Rectal smooth muscle tissue (tissue), 1 donor: ENCODE results near the gene STK36.

ENCODE experiments used
- H3K27ac ChIP-seq: one replicate; pipeline ENCODE4 v1.7.0; 2013; ENCODE audit warnings: low read depth, low read length, inconsistent platforms
- H3K27me3 ChIP-seq: one replicate; pipeline ENCODE4 v1.7.0; 2013; ENCODE audit warnings: low read length; ENCODE audit not compliant: control insufficient read depth, insufficient read depth
- H3K36me3 ChIP-seq: one replicate; pipeline ENCODE4 v1.7.0; 2013; ENCODE audit warnings: low read length; ENCODE audit not compliant: control insufficient read depth, insufficient read depth
- H3K4me1 ChIP-seq: one replicate; pipeline ENCODE4 v1.7.0; 2013; ENCODE audit warnings: low read length; ENCODE audit not compliant: control insufficient read depth, insufficient read depth
- H3K4me3 ChIP-seq: one replicate; pipeline ENCODE4 v1.7.0; 2013; ENCODE audit warnings: low read length
- H3K9ac ChIP-seq: one replicate; pipeline ENCODE4 v1.7.0; 2013; ENCODE audit warnings: low read length

The STK36 gene

DNA sequence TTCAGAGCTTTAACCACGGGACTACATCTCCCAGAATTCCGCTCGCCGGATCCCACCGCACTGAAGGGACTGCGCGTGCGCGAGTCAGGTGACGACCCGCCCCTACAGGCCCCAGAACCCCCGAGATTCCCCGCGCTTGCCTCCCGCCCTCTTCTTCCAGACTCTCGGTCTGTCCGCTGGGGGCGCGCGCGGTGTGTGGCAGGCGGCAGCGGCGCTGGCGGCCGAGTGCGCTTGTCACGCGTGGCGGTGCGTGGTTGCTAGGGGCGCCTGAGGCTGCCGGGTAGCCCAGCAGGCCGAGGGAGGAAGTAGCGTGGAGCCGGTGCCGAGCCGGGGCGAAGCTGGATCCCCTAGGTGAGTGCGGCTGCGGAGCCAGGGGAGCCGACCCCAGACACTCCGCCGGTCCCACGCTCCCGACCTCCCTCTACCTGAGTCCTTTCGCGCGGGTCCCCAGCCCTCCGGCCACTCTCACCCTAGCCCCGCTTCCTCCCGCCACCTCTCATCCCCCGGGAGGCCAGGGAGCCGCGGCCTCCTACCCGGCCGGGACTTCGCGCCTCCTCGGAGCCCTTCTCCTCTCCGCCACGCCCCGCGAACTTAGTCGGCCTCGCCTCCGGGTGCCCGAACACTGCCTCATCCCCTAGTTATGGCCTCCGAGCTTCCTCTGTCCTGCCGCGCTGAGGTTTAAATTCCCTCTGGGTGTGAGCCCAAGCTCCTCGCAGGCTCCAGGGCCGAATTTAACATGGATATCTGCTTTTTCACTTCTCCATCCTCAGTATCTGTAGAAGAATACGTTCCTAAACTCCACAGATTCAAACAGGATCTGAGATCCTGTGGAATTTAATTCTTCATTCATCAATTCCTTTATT, 39.0 kb downstream of the STK36 start, which contains the start of gene TTLL4:
Gene TTLL4 (plus strand): TSS at position 149 of the 863 bp plus-strand sequence. CDS start 26,842 bp downstream, outside the sequence.
- Histone ChIP-seq H3K4me1 (no peaks in the 10 kb centered on the region), H3K27me3 (no peaks in the 10 kb centered on the region), H3K27ac (peak within 1 kb of the TSS; percentile 80), H3K9ac (peak within 1 kb of the TSS; percentile 51), H3K4me3 (peak within 1 kb of the TSS; percentile 90), H3K36me3 (no peaks in the 10 kb centered on the region)

DNA sequence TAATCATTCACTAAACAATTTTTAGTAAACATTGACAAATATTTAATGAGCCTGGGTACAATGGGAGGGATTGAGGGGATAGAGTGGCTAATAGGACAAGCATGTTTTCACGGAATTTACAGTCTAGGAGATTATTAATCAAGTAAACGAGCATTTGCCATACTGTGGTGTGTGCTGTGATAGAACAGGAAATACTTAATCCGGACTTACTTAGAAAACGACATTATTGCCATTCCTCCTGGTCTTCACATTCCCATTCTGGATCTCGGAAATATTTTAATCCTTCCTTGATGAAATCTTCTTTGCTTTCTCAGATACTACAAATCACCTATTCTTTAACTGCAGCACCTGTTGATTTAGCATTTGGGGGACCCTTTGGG, 39.7 kb downstream of the STK36 start:
- no peaks in the 10 kb centered on the region for H3K27me3 ChIP-seq
- H3K4me1 ChIP-seq, result no peaks in the 10 kb centered on the region
- H3K27ac ChIP-seq, result peak overlapping the region; percentile 80
- H3K36me3 ChIP-seq, result no peaks in the 10 kb centered on the region
- peak overlapping the region; percentile 90 for H3K4me3 ChIP-seq
- no peak overlapping the region for H3K9ac ChIP-seq

DNA sequence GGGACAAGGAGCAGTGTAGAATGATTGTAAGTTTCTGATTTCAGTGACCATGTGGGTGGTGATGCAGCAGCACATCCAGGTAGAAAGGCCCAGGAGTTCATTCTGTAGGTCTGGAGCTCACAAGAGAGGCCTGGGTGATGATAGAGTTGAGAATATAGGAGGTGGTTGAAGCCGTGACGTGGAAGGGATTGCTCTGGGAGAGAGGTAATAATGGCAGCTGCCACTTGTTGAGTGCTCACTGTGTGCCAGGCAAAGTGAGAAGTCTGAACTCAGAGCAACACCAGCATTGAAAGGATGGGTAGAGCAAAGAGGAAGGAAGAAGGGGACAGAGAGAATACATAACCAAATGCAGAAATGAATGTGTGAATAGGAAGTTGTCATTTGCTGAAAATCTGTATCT, 42.0 kb downstream of the STK36 start:
- Histone ChIP-seq H3K27ac (no peak overlapping the region), H3K9ac (no peak overlapping the region), H3K4me3 (no peak overlapping the region), H3K27me3 (no peaks in the 10 kb centered on the region), H3K36me3 (no peaks in the 10 kb centered on the region), H3K4me1 (no peaks in the 10 kb centered on the region)

DNA sequence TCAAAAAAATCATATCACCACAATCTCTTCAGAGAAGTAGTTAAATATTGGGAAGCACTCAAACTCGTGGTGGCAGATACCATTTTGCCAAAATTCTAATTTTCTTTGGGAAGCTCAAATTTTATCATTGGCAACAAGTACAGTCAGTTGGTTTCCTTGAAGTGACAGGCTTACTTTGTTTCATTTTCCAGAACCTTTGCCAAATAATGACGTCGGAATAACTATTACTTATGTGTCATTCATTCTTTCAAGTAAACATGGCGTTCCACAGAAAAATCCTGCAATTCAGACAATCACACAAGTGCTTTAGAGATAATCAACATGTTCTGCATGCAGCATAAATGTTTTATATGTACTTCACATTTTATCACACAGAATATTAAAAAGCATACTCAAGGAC, 44.2 kb downstream of the STK36 start:
- Histone ChIP-seq H3K36me3 (no peaks in the 10 kb centered on the region), H3K4me3 (no peak overlapping the region), H3K27me3 (no peaks in the 10 kb centered on the region), H3K9ac (no peak overlapping the region), H3K27ac (no peak overlapping the region), H3K4me1 (no peaks in the 10 kb centered on the region)

DNA sequence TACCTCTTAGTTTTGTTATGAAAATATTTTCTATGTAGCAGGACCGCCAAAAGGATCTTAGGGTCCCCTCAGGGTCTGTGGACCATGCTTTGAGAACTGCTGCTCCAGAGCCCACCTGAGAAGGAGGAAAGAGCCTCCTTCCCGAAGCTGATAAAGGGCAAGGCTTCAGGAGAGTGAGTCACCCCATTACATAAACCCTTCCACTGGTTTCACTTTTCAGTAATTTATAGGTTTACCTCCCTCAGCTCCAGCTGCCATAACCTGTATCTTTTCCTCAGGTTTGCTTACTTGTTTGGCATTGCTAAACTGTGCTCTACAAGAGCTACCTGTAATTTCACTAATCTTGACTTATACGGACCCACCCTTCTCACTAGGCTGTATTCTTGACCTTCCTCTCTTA, 45.4 kb downstream of the STK36 start:
- Histone ChIP-seq H3K9ac (no peak overlapping the region), H3K27me3 (no peaks in the 10 kb centered on the region), H3K36me3 (no peaks in the 10 kb centered on the region), H3K4me1 (no peaks in the 10 kb centered on the region), H3K4me3 (no peak overlapping the region), H3K27ac (no peak overlapping the region)

DNA sequence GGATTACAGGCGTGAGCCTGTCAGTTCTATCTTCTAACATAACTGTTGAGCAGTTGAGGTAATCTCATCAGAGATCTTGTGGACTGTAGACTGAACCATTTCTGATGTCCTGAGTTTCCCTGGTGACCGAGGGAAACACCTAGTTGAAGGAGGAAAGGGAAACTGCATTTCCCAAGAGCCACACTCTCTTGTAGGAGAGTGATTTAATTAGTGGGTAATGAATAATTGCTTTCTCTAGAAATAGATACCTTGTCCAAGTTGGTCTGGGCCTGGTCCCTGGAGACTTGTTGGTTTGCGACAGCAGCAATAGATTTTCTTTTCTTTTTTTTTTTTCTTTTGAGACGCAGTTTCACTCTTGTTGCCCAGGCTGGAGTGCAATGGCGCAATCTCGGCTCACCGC, 46.2 kb downstream of the STK36 start:
- no peak overlapping the region for H3K4me3 ChIP-seq
- no peaks in the 10 kb centered on the region for H3K36me3 ChIP-seq
- H3K27me3 ChIP-seq, result no peaks in the 10 kb centered on the region
- no peaks in the 10 kb centered on the region for H3K4me1 ChIP-seq
- H3K27ac ChIP-seq, result no peak overlapping the region
- no peak overlapping the region for H3K9ac ChIP-seq

DNA sequence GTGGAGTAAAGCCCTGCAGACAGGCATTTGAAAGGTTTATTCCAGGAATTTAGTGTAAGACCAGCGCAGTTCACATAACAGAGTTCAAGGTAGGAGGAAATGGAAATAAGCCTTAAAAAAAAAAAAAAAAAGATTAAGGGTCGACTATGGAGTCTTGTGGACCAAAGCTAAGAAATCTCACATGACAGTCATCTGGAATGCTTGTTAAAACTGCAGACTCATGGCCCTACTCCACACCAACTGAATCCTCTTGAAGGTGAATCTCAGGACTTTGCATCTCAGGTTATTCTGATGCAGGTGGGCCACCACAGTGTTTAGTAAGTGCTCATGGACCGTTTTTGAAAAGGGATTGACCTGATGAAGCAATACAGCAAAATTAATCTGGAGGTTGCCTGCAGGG, 47.6 kb downstream of the STK36 start:
- H3K27me3 ChIP-seq, result no peaks in the 10 kb centered on the region
- H3K4me1 ChIP-seq, result no peaks in the 10 kb centered on the region
- H3K36me3 ChIP-seq, result no peaks in the 10 kb centered on the region
- no peak overlapping the region for H3K27ac ChIP-seq
- no peak overlapping the region for H3K4me3 ChIP-seq
- no peak overlapping the region for H3K9ac ChIP-seq

DNA sequence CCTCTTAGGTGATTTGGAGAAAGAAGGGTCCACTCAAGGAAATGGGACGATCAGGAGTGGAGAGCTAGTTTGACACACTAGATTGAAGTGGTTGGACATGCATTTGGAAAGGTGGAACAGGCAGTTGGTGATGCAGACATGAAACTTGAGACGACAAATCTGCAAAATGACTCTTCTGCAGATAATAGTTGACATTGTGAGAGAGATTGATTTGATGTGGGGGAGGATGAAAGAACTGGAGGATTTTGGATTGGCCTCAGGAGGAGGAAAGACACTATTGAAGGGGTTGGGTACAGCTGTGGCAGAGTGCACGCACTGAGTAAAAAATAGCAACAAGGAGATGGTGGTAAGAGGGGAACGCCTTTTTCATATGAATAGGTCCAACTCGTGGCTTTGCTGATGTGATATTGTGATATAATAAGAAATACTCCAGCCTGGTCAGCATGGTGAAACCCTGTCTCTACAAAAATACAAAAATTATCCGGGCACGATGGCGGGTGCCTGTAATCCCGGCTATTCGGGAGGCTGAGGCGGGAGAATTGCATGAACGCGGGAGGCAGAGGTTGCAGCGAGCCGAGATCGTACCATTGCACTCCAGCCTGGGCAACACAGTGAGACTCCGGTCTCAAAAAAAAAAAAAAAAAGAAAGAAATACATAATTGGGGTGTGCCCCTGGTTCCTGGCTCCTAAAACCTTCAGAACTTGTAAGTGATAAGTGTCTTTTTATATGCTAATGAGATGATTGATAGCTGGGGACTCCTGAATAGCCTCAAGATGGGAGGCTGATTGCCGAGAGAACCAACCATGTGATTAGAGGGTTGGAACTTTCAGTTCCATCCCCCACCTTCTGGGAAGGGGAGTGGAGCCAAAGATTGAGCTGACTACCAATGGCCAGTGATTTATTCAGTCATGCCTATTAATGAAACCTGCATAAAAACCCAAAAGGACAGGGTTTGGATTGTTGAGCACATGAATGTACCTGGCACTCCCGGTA, 48.5 kb downstream of the STK36 start:
- Histone ChIP-seq H3K9ac (no peak overlapping the region), H3K36me3 (no peaks in the 10 kb centered on the region), H3K27ac (no peak overlapping the region), H3K4me1 (no peaks in the 10 kb centered on the region), H3K4me3 (no peak overlapping the region), H3K27me3 (no peaks in the 10 kb centered on the region)

DNA sequence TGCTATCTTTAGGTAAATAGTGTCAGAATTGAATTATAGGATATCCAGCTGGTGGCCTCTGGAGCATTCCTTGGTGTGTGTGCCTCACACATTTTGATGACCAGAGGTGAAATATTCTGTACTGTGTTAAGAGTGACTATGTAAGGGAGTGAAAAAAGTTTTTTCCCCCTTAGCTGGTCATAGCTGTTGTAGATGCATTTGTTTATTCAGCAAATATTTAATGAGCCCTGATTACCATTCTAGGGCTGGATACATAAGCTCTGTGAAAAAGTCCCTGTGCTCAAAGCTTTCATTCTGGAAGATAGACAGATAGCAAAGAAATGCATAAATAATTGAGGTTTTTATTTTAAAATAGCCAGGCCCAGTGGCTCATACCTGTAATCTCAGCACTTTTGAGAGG, 49.6 kb downstream of the STK36 start:
- H3K9ac ChIP-seq, result no peak overlapping the region
- no peak overlapping the region for H3K27ac ChIP-seq
- H3K36me3 ChIP-seq, result no peaks in the 10 kb centered on the region
- H3K27me3 ChIP-seq, result no peaks in the 10 kb centered on the region
- H3K4me3 ChIP-seq, result no peak overlapping the region
- H3K4me1 ChIP-seq, result no peaks in the 10 kb centered on the region

DNA sequence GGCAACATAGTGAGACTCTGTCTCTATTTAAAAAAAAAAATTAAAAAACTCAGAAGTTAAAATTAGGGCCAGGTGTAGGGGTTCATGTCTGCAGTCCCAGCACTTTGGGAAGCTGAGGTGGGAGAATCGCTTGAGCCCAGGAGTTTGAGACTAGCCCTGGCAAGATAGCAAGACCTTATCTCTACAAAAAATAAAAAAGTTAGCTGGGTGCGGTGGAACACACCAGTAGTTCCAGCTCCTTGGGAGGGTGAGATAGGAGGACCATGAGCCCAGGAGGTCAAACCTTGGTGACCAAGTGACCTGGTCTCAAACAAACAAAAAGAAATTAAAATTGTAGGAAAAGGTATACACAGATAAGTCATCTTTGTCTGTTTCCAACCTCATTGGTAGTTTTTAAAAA, 50.0 kb downstream of the STK36 start:
- Histone ChIP-seq H3K36me3 (no peaks in the 10 kb centered on the region), H3K27ac (no peak overlapping the region), H3K27me3 (no peaks in the 10 kb centered on the region), H3K9ac (no peak overlapping the region), H3K4me3 (no peak overlapping the region), H3K4me1 (no peaks in the 10 kb centered on the region)

DNA sequence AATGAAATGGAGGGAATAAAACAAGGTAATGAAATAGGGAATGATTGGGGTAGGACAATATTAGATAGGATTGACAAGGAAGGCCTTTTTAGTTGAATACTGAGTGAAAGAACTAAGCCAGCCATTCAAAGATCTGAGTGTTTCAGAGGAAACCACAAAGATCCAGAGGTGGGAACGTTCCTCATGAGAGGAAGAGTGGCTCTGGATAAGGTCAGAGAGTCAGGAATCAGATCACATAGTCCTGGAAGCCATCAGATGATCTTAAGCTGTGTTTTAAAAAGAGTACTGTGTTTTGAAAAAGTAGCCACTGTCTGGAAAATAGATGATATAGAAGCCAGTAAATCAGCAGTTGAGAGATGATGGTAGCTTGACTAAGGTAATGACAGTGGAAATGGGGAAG, 50.5 kb downstream of the STK36 start:
- H3K4me1 ChIP-seq, result no peaks in the 10 kb centered on the region
- H3K27ac ChIP-seq, result no peak overlapping the region
- no peaks in the 10 kb centered on the region for H3K36me3 ChIP-seq
- no peaks in the 10 kb centered on the region for H3K27me3 ChIP-seq
- no peak overlapping the region for H3K9ac ChIP-seq
- H3K4me3 ChIP-seq, result no peak overlapping the region

DNA sequence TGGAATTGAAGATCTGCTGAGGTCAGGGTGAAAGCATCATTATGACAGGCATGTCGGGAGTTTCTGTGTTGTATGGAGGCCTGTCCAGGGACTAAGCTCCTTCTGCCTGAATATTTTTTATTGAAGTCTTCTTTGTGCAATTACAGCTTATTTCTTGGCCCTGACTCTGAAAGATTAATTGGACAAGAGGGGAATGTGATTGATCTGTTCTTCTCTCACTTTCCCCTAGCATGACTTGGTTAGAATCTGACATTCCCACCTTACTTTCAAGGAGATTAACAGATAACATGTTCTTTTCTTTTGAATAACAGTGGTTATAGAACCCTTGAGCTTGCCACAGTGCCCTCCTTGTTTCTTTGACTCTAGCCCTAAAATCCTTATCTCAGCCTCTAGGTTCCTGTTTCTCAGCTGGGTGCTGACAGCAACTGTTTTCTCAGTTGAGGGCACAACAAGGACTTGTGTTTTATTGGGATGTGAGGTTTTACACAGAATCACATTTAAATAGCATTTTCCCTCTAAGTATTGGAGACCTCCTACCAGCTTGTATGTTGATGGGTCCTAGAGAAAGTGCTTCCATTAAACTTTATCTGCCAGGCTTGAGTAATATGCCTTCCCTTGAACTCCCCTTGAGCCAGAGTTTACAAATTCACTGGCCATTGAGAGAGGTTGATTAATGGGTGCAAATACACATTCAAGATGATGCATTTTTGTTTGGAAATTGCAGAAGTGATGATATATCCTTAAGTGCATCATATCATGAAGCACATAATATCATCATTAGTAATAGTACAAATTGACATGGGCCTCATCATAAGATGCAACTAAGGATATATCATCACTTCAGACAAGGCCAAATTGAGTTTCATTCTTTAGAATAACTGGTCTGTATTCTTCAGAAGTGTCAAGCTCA, 51.2 kb downstream of the STK36 start:
- Histone ChIP-seq H3K4me1 (no peaks in the 10 kb centered on the region), H3K27me3 (no peaks in the 10 kb centered on the region), H3K27ac (no peak overlapping the region), H3K36me3 (no peaks in the 10 kb centered on the region), H3K4me3 (no peak overlapping the region), H3K9ac (no peak overlapping the region)
